Tibial nerve (tissue), 4 donors: ENCODE results near the gene ARMC3. TPM values are rescaled to one million over a fixed set of nuclear protein-coding genes. Genes with fewer than 3 reads are reported as not detected.

ENCODE experiments used
- DNase-seq, 2 donors: peaks; one replicate each; pipeline ENCODE4 v3.0.0-alpha.2; 2019; ENCODE audit warnings: low spot score in 2 of 2
- H3K27ac ChIP-seq, 4 donors: fragments of 200-600 bp; sonication (generic) in 3 of 4; one replicate each; pipeline ENCODE4 v1.5.1; 2017 to 2019; ENCODE audit warnings: mild to moderate bottlenecking in 1 of 4
- H3K27me3 ChIP-seq, 2 donors: fragments of 200-600 bp; sonication (generic) in 1 of 2; one replicate each; pipeline versions ENCODE4 v1.5.1 to v1.6.0; 2017 to 2019
- H3K36me3 ChIP-seq, 3 donors: fragments of 200-600 bp; sonication (generic); one replicate each; pipeline ENCODE4 v1.5.1; 2018 to 2019
- H3K4me1 ChIP-seq, 4 donors: fragments of 200-600 bp; sonication (generic) in 3 of 4; one replicate each; pipeline ENCODE4 v1.5.1; 2017 to 2019
- H3K4me3 ChIP-seq, 4 donors: fragments of 200-600 bp; sonication (generic) in 3 of 4; one replicate each; pipeline ENCODE4 v1.5.1; 2017 to 2019; ENCODE audit warnings: mild to moderate bottlenecking in 1 of 4, moderate library complexity in 1 of 4
- H3K9me3 ChIP-seq, 4 donors: fragments of 200-600 bp; sonication (generic) in 3 of 4; one replicate each; pipeline ENCODE4 v1.5.1; 2017 to 2019
- EP300 ChIP-seq, 2 donors: sonication (generic); formaldehyde crosslinking; IDR thresholded peaks; one replicate each; pipeline ENCODE4 v1.6.1; 2017; ENCODE audit warnings: antibody characterized with exemption in 2 of 2, mild to moderate bottlenecking in 1 of 2
- POLR2A ChIP-seq, 2 donors: fragments of 450-650 bp; IDR thresholded peaks; one replicate each; pipeline ENCODE4 v1.6.1; 2017; ENCODE audit warnings: antibody characterized with exemption in 2 of 2, mild to moderate bottlenecking in 2 of 2, moderate library complexity in 2 of 2
- WGBS, 2 donors: methylation state at CpG; one replicate each; pipeline ENCODE4 v1.1.5; 2018; 5-methylcytosine and 5-hydroxymethylcytosine counted together
- total RNA-seq, 4 donors: library from RNA; depleted of rRNA; stranded (reverse); fragments of >200 nt; gene quantifications; one replicate each; pipeline ENCODE4 v1.1.0, GENCODE V29; 2016
- TF ChIP-seq, protein P1 (sequence below), 5 experiments: fragments of 200-600 bp in 3 of 5; fragments of 450-650 bp in 2 of 5; sonication (generic) in 3 of 5; IDR thresholded peaks; one replicate each; pipeline ENCODE4 v1.5.1; 2016 to 2019; ENCODE audit warnings: antibody characterized with exemption in 5 of 5, mild to moderate bottlenecking in 3 of 5, moderate library complexity in 2 of 5

ARMC3 gene
- 1 to 10 TPM in 1 of 4 donors, under 1 TPM in 1, not detected in 2; 0.44 to 3.9 TPM for total RNA-seq

- TF ChIP-seq POLR2A (IDR thresholded peaks at IDR 0.05) (no peak), EP300 (IDR thresholded peaks at IDR 0.05) (no peak)
- TF ChIP-seq, protein P1, sequence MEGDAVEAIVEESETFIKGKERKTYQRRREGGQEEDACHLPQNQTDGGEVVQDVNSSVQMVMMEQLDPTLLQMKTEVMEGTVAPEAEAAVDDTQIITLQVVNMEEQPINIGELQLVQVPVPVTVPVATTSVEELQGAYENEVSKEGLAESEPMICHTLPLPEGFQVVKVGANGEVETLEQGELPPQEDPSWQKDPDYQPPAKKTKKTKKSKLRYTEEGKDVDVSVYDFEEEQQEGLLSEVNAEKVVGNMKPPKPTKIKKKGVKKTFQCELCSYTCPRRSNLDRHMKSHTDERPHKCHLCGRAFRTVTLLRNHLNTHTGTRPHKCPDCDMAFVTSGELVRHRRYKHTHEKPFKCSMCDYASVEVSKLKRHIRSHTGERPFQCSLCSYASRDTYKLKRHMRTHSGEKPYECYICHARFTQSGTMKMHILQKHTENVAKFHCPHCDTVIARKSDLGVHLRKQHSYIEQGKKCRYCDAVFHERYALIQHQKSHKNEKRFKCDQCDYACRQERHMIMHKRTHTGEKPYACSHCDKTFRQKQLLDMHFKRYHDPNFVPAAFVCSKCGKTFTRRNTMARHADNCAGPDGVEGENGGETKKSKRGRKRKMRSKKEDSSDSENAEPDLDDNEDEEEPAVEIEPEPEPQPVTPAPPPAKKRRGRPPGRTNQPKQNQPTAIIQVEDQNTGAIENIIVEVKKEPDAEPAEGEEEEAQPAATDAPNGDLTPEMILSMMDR (IDR thresholded peaks at IDR 0.05) = no peak
- no peaks in the 10 kb centered on the region for H3K27me3 ChIP-seq
- no peaks in the 10 kb centered on the region for H3K36me3 ChIP-seq
- H3K4me3 ChIP-seq = peak within 1 kb of the TSS; percentile 22 to 46 (median 28)
- peaks cover 0 to 4% (median 0%) of the 10 kb centered on the region in 4 donors for H3K9me3 ChIP-seq
- peak within 1 kb of the TSS in 1 of 4 donors; percentile 3 for H3K27ac ChIP-seq
- H3K4me1 ChIP-seq = peaks cover 0 to 11% (median 0%) of the 10 kb centered on the region in 4 donors
- no peak for DNase-seq
- 14 to 24% methylated on average over 21 to 41 of the region's 41 CpGs for WGBS, 2 donors
These were observed at the start of gene ARMC3 for GRCh38 chr10:22927661-22928403. Gene ARMC3, plus strand, starts transcription at chr10:22928053. Its CDS starts 3,944 bp downstream, at chr10:22931997.

GRCh38 chr10:22891797-22892196, 36.1 kb upstream of the ARMC3 start:
- Histone ChIP-seq H3K9me3 (peaks cover 0 to 43% (median 2%) of the 10 kb centered on the region in 4 donors), H3K27me3 (no peaks in the 10 kb centered on the region), H3K36me3 (no peaks in the 10 kb centered on the region), H3K4me1 (no peaks in the 10 kb centered on the region), H3K27ac (no peak overlapping the region), H3K4me3 (no peak overlapping the region)
- WGBS, 2 donors = 84 to 85% methylated on average over 2 of the region's 2 CpGs
- no peak for DNase-seq
- no peak for TF ChIP-seq EP300 (IDR thresholded peaks at IDR 0.05)
- TF ChIP-seq, protein P1 (IDR thresholded peaks at IDR 0.05) = no peak
- TF ChIP-seq POLR2A (IDR thresholded peaks at IDR 0.05) = no peak

- H3K27me3 ChIP-seq = no peaks in the 10 kb centered on the region
- no peaks in the 10 kb centered on the region for H3K36me3 ChIP-seq
- no peak for DNase-seq
- H3K9me3 ChIP-seq = peaks cover 0 to 38% (median 2%) of the 10 kb centered on the region in 4 donors
- H3K4me3 ChIP-seq = no peak overlapping the region
- 73 to 75% methylated on average over 1 to 2 of the region's 2 CpGs for WGBS, 2 donors
- H3K4me1 ChIP-seq = no peaks in the 10 kb centered on the region
- H3K27ac ChIP-seq = no peak overlapping the region
- TF ChIP-seq POLR2A (IDR thresholded peaks at IDR 0.05) (no peak), EP300 (IDR thresholded peaks at IDR 0.05) (no peak)
These were observed 34.1 kb upstream of the ARMC3 start for GRCh38 chr10:22893781-22894180.

DNA sequence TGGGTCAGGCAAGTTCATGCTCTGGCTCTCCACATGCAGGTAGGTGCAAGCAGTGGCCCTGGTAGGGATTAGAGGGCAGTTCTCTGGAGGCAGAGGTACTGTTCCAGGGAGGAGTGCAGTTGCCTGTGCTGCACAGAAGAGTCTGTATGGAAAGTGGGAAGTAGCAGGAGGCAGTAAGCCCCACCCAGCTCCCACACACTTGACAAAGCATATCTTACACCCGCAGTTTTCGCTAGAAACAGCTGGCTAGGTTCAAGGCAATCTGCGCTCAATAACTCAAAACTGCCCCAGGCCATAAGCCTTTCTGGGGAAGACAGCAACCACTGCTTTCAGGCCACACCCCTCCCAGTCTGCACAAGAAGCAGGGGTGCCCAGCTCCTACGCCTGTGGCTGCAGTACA, 33.1 kb upstream of the ARMC3 start:
- no peak for DNase-seq
- H3K27me3 ChIP-seq = no peaks in the 10 kb centered on the region
- no peaks in the 10 kb centered on the region for H3K36me3 ChIP-seq
- H3K4me1 ChIP-seq = no peaks in the 10 kb centered on the region
- no peak for TF ChIP-seq POLR2A (IDR thresholded peaks at IDR 0.05)
- TF ChIP-seq EP300 (IDR thresholded peaks at IDR 0.05) = no peak
- TF ChIP-seq, protein P1 (IDR thresholded peaks at IDR 0.05) = no peak
- H3K9me3 ChIP-seq = peaks cover 0 to 38% (median 2%) of the 10 kb centered on the region in 4 donors
- H3K27ac ChIP-seq = no peak overlapping the region
- no peak overlapping the region for H3K4me3 ChIP-seq
- WGBS, 2 donors = 41 to 50% methylated on average over 4 of the region's 4 CpGs

GRCh38 chr10:22895252-22895651, 32.6 kb upstream of the ARMC3 start:
- 54% methylated on average over 1 of the region's 1 CpG; no CpG with 5 or more reads in 1 of the 2 donors for WGBS, 2 donors

More at GRCh38 chr10:22895252-22895651, 32.6 kb upstream of the ARMC3 start:
- DNase-seq = no peak
- Histone ChIP-seq H3K27me3 (no peaks in the 10 kb centered on the region), H3K36me3 (no peaks in the 10 kb centered on the region), H3K4me3 (no peak overlapping the region), H3K27ac (no peak overlapping the region), H3K4me1 (no peaks in the 10 kb centered on the region), H3K9me3 (peaks cover 0 to 41% (median 2%) of the 10 kb centered on the region in 4 donors)
- TF ChIP-seq POLR2A (IDR thresholded peaks at IDR 0.05) (no peak), EP300 (IDR thresholded peaks at IDR 0.05) (no peak)
- TF ChIP-seq, protein P1 (IDR thresholded peaks at IDR 0.05) = no peak
